NB4 (cell line): Measurements from ENCODE around the gene KCNQ5.

ENCODE experiments used
- POLR2A ChIP-seq: IDR thresholded peaks from 2 replicates; pipeline ENCODE4 v1.6.1; 2011; ENCODE audit warnings: mild to moderate bottlenecking; ENCODE audit not compliant: insufficient read length; ENCODE audit errors: extremely low read depth
- TF ChIP-seq, protein P1 (sequence below): IDR thresholded peaks from one replicate; pipeline ENCODE4 v1.5.1; 2012; ENCODE audit warnings: low read depth, low read length

DNA sequence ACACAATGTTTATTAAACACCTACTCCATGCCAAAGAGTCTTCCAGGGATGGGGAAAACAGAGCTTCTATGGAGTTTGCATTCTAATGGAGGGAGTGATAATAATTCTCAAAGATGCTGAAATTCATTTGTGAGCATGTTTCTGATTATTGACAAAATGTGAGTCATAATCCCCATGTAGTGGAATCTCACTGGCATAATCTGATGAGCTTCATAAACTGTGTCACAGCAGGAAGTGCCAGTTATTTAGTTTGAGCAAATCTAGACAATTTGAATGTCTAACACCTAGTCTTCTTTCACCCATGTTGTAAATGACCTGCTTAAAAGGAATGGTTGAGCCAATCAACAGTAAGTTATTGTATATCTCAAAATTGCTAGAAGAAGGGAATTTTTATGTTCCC is 95.1 kb downstream of the KCNQ5 start:
- TF ChIP-seq POLR2A = no peak
- TF ChIP-seq, protein P1, sequence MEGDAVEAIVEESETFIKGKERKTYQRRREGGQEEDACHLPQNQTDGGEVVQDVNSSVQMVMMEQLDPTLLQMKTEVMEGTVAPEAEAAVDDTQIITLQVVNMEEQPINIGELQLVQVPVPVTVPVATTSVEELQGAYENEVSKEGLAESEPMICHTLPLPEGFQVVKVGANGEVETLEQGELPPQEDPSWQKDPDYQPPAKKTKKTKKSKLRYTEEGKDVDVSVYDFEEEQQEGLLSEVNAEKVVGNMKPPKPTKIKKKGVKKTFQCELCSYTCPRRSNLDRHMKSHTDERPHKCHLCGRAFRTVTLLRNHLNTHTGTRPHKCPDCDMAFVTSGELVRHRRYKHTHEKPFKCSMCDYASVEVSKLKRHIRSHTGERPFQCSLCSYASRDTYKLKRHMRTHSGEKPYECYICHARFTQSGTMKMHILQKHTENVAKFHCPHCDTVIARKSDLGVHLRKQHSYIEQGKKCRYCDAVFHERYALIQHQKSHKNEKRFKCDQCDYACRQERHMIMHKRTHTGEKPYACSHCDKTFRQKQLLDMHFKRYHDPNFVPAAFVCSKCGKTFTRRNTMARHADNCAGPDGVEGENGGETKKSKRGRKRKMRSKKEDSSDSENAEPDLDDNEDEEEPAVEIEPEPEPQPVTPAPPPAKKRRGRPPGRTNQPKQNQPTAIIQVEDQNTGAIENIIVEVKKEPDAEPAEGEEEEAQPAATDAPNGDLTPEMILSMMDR = no peak
